Activated naive CD8-positive, alpha-beta T cell (primary cell): ENCODE results near the gene WWC1.
"Not testable (repeated sequence)": the region's sequence is repeated elsewhere in the genome, so short reads cannot be mapped to it uniquely, and the experiment has no call there.

Source experiments
- H3K27ac Mint-ChIP-seq: one replicate; pipeline ENCODE4 v1.8.0; 2021; ENCODE audit warnings: mixed read lengths
- H3K27me3 Mint-ChIP-seq: one replicate; pipeline ENCODE4 v1.8.0; 2021; ENCODE audit warnings: mixed read lengths
- H3K36me3 Mint-ChIP-seq: one replicate; pipeline ENCODE4 v1.8.0; 2021; ENCODE audit warnings: mixed read lengths
- H3K4me1 Mint-ChIP-seq: one replicate; pipeline ENCODE4 v1.8.0; 2021; ENCODE audit warnings: low read depth, mixed read lengths
- H3K4me3 Mint-ChIP-seq: one replicate; pipeline ENCODE4 v1.8.0; 2021; ENCODE audit warnings: mild to moderate bottlenecking, mixed read lengths
- H3K9me3 Mint-ChIP-seq: one replicate; pipeline ENCODE4 v1.8.0; 2021; ENCODE audit warnings: low read depth, mixed read lengths

The WWC1 gene

GRCh38 chr5:168427224-168427623 is 135.8 kb downstream of the WWC1 start:
- Mint-ChIP-seq H3K27ac (no peak overlapping the region), H3K27me3 (no peaks in the 10 kb centered on the region), H3K4me3 (no peak overlapping the region), H3K4me1 (no peaks in the 10 kb centered on the region), H3K36me3 (no peaks in the 10 kb centered on the region), H3K9me3 (no peaks in the 10 kb centered on the region)

- Mint-ChIP-seq H3K27ac (no peak overlapping the region), H3K4me1 (no peaks in the 10 kb centered on the region), H3K27me3 (no peaks in the 10 kb centered on the region), H3K9me3 (no peaks in the 10 kb centered on the region), H3K4me3 (no peak overlapping the region), H3K36me3 (no peaks in the 10 kb centered on the region)
These were observed 137.1 kb downstream of the WWC1 start for GRCh38 chr5:168428552-168428951.

GRCh38 chr5:168430296-168430695 is 138.9 kb downstream of the WWC1 start:
- H3K36me3 Mint-ChIP-seq = no peaks in the 10 kb centered on the region
- H3K4me1 Mint-ChIP-seq = no peaks in the 10 kb centered on the region
- H3K4me3 Mint-ChIP-seq = no peak overlapping the region
- no peaks in the 10 kb centered on the region for H3K27me3 Mint-ChIP-seq
- no peak overlapping the region for H3K27ac Mint-ChIP-seq
- H3K9me3 Mint-ChIP-seq = no peaks in the 10 kb centered on the region

- no peaks in the 10 kb centered on the region for H3K36me3 Mint-ChIP-seq
- peaks cover 6% of the 10 kb centered on the region for H3K27me3 Mint-ChIP-seq
- no peak overlapping the region for H3K4me3 Mint-ChIP-seq
- no peaks in the 10 kb centered on the region for H3K9me3 Mint-ChIP-seq
- no peaks in the 10 kb centered on the region for H3K4me1 Mint-ChIP-seq
- no peak overlapping the region for H3K27ac Mint-ChIP-seq
These were observed 141.5 kb downstream of the WWC1 start for GRCh38 chr5:168432903-168433302.

GRCh38 chr5:168434001-168434400 is 142.6 kb downstream of the WWC1 start:
- H3K27ac Mint-ChIP-seq = no peak overlapping the region
- H3K9me3 Mint-ChIP-seq = no peaks in the 10 kb centered on the region
- H3K36me3 Mint-ChIP-seq = no peaks in the 10 kb centered on the region
- H3K4me3 Mint-ChIP-seq = no peak overlapping the region
- no peaks in the 10 kb centered on the region for H3K4me1 Mint-ChIP-seq
- H3K27me3 Mint-ChIP-seq = peaks cover 6% of the 10 kb centered on the region

- no peak overlapping the region for H3K4me3 Mint-ChIP-seq
- H3K4me1 Mint-ChIP-seq = no peaks in the 10 kb centered on the region
- H3K27me3 Mint-ChIP-seq = peaks cover 6% of the 10 kb centered on the region
- H3K27ac Mint-ChIP-seq = no peak overlapping the region
- no peaks in the 10 kb centered on the region for H3K36me3 Mint-ChIP-seq
- no peaks in the 10 kb centered on the region for H3K9me3 Mint-ChIP-seq
These were observed 143.4 kb downstream of the WWC1 start for GRCh38 chr5:168434746-168435321.

- H3K4me1 Mint-ChIP-seq = not testable (repeated sequence)
These were observed 143.9 kb downstream of the WWC1 start for GRCh38 chr5:168435340-168435739.

GRCh38 chr5:168438349-168438748 is 146.9 kb downstream of the WWC1 start:
- Mint-ChIP-seq H3K4me1 (no peaks in the 10 kb centered on the region), H3K27ac (no peak overlapping the region), H3K27me3 (peaks cover 8% of the 10 kb centered on the region), H3K9me3 (no peaks in the 10 kb centered on the region), H3K36me3 (no peaks in the 10 kb centered on the region), H3K4me3 (no peak overlapping the region)

More at GRCh38 chr5:168435340-168435739, 143.9 kb downstream of the WWC1 start:
- H3K9me3 Mint-ChIP-seq, H3K27me3 Mint-ChIP-seq, H3K36me3 Mint-ChIP-seq, H3K4me3 Mint-ChIP-seq, H3K27ac Mint-ChIP-seq: not testable (repeated sequence)

GRCh38 chr5:168443533-168443932 is 152.1 kb downstream of the WWC1 start:
- Mint-ChIP-seq H3K27ac (no peak overlapping the region), H3K4me3 (no peak overlapping the region), H3K4me1 (no peaks in the 10 kb centered on the region), H3K36me3 (no peaks in the 10 kb centered on the region), H3K9me3 (no peaks in the 10 kb centered on the region), H3K27me3 (peaks cover 3% of the 10 kb centered on the region)

- Mint-ChIP-seq H3K27me3 (peaks cover 3% of the 10 kb centered on the region), H3K27ac (no peak overlapping the region), H3K36me3 (no peaks in the 10 kb centered on the region), H3K4me3 (no peak overlapping the region), H3K4me1 (no peaks in the 10 kb centered on the region), H3K9me3 (no peaks in the 10 kb centered on the region)
These were observed 152.7 kb downstream of the WWC1 start for GRCh38 chr5:168443950-168444700.

- H3K27ac Mint-ChIP-seq = no peak overlapping the region
- no peaks in the 10 kb centered on the region for H3K4me1 Mint-ChIP-seq
- H3K27me3 Mint-ChIP-seq = peaks cover 4% of the 10 kb centered on the region
- H3K4me3 Mint-ChIP-seq = no peak overlapping the region
- no peaks in the 10 kb centered on the region for H3K9me3 Mint-ChIP-seq
- H3K36me3 Mint-ChIP-seq = no peaks in the 10 kb centered on the region
These were observed 155.7 kb downstream of the WWC1 start for GRCh38 chr5:168446983-168447619.

GRCh38 chr5:168447808-168448207 is 156.4 kb downstream of the WWC1 start:
- no peak overlapping the region for H3K4me3 Mint-ChIP-seq
- H3K27me3 Mint-ChIP-seq = peaks cover 4% of the 10 kb centered on the region
- no peaks in the 10 kb centered on the region for H3K4me1 Mint-ChIP-seq
- H3K36me3 Mint-ChIP-seq = no peaks in the 10 kb centered on the region
- H3K9me3 Mint-ChIP-seq = no peaks in the 10 kb centered on the region
- no peak overlapping the region for H3K27ac Mint-ChIP-seq

GRCh38 chr5:168449166-168449565 is 157.7 kb downstream of the WWC1 start:
- Mint-ChIP-seq H3K4me3 (no peak overlapping the region), H3K27me3 (peaks cover 3% of the 10 kb centered on the region), H3K36me3 (no peaks in the 10 kb centered on the region), H3K9me3 (no peaks in the 10 kb centered on the region), H3K4me1 (no peaks in the 10 kb centered on the region), H3K27ac (no peak overlapping the region)

GRCh38 chr5:168451565-168451964 is 160.1 kb downstream of the WWC1 start:
- Mint-ChIP-seq H3K9me3 (no peaks in the 10 kb centered on the region), H3K27me3 (peaks cover 3% of the 10 kb centered on the region), H3K27ac (no peak overlapping the region), H3K4me3 (no peak overlapping the region), H3K4me1 (no peaks in the 10 kb centered on the region), H3K36me3 (no peaks in the 10 kb centered on the region)

- H3K9me3 Mint-ChIP-seq = no peaks in the 10 kb centered on the region
- no peaks in the 10 kb centered on the region for H3K4me1 Mint-ChIP-seq
- no peak overlapping the region for H3K4me3 Mint-ChIP-seq
- H3K36me3 Mint-ChIP-seq = no peaks in the 10 kb centered on the region
- peaks cover 6% of the 10 kb centered on the region for H3K27me3 Mint-ChIP-seq
- no peak overlapping the region for H3K27ac Mint-ChIP-seq
These were observed 163.8 kb downstream of the WWC1 start for GRCh38 chr5:168455201-168455600.
